GM23338 (cell line): ENCODE data around the gene FAM131B.

Source experiments
- CREB1 ChIP-seq: fragments of 250-450 bp; sonication (Bioruptor Pico); IDR thresholded peaks from 2 replicates; pipeline ENCODE4 v1.5.0; 2020; ENCODE audit warnings: low read depth, mild to moderate bottlenecking, moderate library complexity
- EZH2 ChIP-seq: fragments of 200-600 bp; sonication (generic); IDR thresholded peaks from one replicate; pipeline ENCODE4 v1.8.0; 2017; ENCODE audit warnings: antibody characterized with exemption, mild to moderate bottlenecking, low read depth; ENCODE audit not compliant: unreplicated experiment
- EZH2phosphoT487 ChIP-seq: fragments of 200-600 bp; sonication (generic); IDR thresholded peaks from one replicate; pipeline ENCODE4 v1.8.1; 2018; ENCODE audit warnings: antibody characterized with exemption; ENCODE audit not compliant: unreplicated experiment
- JUNB ChIP-seq: IDR thresholded peaks from one replicate; pipeline ENCODE4 v1.6.1; 2016; ENCODE audit warnings: antibody characterized with exemption; ENCODE audit not compliant: unreplicated experiment
- NANOG ChIP-seq: IDR thresholded peaks from 2 replicates; pipeline ENCODE4 v1.6.1; 2016; ENCODE audit warnings: antibody characterized with exemption, borderline replicate concordance
- POLR2AphosphoS5 ChIP-seq: IDR thresholded peaks from 2 replicates; pipeline ENCODE4 v1.6.1; 2016; ENCODE audit warnings: antibody characterized with exemption, low read depth
- STAT1 ChIP-seq: IDR thresholded peaks from one replicate; pipeline ENCODE4 v1.6.1; 2016; ENCODE audit warnings: antibody characterized with exemption; ENCODE audit not compliant: unreplicated experiment
- ZNF114 ChIP-seq: fragments of 250-450 bp; sonication (Bioruptor Pico); IDR thresholded peaks from 2 replicates; pipeline ENCODE4 v1.5.0; 2020; ENCODE audit warnings: mild to moderate bottlenecking, moderate library complexity
- ZNF331 ChIP-seq: fragments of 250-450 bp; sonication (Bioruptor Pico); IDR thresholded peaks from 2 replicates; pipeline ENCODE4 v1.5.0; 2020; ENCODE audit warnings: low read depth, mild to moderate bottlenecking, moderate library complexity
- TF ChIP-seq, protein P1 (sequence below), 2 experiments: fragments of 200-600 bp in 1 of 2; sonication (generic) in 1 of 2; conservative IDR thresholded peaks; 2 replicates each; pipeline versions ENCODE4 v1.5.1 to v1.6.1; 2016 to 2017; ENCODE audit warnings: antibody characterized with exemption in 2 of 2, low read depth in 2 of 2, mild to moderate bottlenecking in 2 of 2, moderate library complexity in 1 of 2
- TF ChIP-seq, protein P2 (sequence below): IDR thresholded peaks from one replicate; pipeline ENCODE4 v1.6.1; 2018; ENCODE audit warnings: antibody characterized with exemption; ENCODE audit not compliant: unreplicated experiment
- TF ChIP-seq, protein P3 (sequence below): IDR thresholded peaks from 2 replicates; pipeline ENCODE4 v1.6.1; 2016; ENCODE audit warnings: antibody characterized with exemption
- TF ChIP-seq, protein P4 (sequence below): fragments of 250-450 bp; sonication (Bioruptor Pico); IDR thresholded peaks from 2 replicates; pipeline ENCODE4 v1.5.0; 2020; ENCODE audit warnings: mild to moderate bottlenecking, moderate library complexity

DNA sequence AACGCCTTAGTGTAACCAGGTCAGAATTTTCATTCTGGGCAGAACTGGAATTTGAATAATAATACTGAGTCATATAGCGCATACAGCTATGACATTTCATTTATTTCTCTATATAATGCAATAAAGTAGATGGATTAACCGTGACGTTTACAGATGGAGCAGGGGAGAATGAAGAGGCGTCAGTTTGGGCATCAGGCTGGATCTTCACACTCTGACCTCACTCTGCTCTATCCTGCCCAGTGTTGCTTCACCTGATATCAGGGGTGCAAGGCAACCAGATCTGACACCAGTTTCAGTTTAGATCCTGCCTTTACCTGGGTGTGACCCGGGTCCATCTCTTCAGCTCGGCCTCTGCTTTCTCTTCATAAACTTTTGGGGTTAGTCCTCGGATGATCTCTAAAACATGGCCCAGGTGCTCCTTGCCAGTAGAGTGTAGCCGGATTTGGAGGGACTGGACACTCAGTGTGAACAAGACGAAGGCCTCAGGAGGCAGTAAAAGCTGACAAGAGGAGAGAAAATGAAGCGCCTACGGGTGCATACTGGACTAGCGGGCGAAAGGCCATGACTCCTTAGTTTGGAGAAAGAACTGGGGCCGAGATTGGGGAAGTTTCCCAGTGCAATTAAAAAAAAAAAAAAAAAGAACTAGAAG lies 17.2 kb upstream of the FAM131B start:
- TF ChIP-seq, protein P1, sequence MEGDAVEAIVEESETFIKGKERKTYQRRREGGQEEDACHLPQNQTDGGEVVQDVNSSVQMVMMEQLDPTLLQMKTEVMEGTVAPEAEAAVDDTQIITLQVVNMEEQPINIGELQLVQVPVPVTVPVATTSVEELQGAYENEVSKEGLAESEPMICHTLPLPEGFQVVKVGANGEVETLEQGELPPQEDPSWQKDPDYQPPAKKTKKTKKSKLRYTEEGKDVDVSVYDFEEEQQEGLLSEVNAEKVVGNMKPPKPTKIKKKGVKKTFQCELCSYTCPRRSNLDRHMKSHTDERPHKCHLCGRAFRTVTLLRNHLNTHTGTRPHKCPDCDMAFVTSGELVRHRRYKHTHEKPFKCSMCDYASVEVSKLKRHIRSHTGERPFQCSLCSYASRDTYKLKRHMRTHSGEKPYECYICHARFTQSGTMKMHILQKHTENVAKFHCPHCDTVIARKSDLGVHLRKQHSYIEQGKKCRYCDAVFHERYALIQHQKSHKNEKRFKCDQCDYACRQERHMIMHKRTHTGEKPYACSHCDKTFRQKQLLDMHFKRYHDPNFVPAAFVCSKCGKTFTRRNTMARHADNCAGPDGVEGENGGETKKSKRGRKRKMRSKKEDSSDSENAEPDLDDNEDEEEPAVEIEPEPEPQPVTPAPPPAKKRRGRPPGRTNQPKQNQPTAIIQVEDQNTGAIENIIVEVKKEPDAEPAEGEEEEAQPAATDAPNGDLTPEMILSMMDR (conservative IDR thresholded peaks at IDR 0.05; ENCODE audit: low read depth in 2 of 2): no peak
- TF ChIP-seq POLR2AphosphoS5 (no peak), JUNB (no peak), EZH2 (no peak), EZH2phosphoT487 (no peak), CREB1 (CRISPR knock-in tag) (no peak), STAT1 (no peak), ZNF331 (CRISPR knock-in tag) (no peak), NANOG (no peak), ZNF114 (CRISPR knock-in tag) (no peak)
- TF ChIP-seq, protein P2, sequence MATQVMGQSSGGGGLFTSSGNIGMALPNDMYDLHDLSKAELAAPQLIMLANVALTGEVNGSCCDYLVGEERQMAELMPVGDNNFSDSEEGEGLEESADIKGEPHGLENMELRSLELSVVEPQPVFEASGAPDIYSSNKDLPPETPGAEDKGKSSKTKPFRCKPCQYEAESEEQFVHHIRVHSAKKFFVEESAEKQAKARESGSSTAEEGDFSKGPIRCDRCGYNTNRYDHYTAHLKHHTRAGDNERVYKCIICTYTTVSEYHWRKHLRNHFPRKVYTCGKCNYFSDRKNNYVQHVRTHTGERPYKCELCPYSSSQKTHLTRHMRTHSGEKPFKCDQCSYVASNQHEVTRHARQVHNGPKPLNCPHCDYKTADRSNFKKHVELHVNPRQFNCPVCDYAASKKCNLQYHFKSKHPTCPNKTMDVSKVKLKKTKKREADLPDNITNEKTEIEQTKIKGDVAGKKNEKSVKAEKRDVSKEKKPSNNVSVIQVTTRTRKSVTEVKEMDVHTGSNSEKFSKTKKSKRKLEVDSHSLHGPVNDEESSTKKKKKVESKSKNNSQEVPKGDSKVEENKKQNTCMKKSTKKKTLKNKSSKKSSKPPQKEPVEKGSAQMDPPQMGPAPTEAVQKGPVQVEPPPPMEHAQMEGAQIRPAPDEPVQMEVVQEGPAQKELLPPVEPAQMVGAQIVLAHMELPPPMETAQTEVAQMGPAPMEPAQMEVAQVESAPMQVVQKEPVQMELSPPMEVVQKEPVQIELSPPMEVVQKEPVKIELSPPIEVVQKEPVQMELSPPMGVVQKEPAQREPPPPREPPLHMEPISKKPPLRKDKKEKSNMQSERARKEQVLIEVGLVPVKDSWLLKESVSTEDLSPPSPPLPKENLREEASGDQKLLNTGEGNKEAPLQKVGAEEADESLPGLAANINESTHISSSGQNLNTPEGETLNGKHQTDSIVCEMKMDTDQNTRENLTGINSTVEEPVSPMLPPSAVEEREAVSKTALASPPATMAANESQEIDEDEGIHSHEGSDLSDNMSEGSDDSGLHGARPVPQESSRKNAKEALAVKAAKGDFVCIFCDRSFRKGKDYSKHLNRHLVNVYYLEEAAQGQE: no peak
- TF ChIP-seq, protein P3, sequence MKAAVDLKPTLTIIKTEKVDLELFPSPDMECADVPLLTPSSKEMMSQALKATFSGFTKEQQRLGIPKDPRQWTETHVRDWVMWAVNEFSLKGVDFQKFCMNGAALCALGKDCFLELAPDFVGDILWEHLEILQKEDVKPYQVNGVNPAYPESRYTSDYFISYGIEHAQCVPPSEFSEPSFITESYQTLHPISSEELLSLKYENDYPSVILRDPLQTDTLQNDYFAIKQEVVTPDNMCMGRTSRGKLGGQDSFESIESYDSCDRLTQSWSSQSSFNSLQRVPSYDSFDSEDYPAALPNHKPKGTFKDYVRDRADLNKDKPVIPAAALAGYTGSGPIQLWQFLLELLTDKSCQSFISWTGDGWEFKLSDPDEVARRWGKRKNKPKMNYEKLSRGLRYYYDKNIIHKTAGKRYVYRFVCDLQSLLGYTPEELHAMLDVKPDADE: no peak
- TF ChIP-seq, protein P4, sequence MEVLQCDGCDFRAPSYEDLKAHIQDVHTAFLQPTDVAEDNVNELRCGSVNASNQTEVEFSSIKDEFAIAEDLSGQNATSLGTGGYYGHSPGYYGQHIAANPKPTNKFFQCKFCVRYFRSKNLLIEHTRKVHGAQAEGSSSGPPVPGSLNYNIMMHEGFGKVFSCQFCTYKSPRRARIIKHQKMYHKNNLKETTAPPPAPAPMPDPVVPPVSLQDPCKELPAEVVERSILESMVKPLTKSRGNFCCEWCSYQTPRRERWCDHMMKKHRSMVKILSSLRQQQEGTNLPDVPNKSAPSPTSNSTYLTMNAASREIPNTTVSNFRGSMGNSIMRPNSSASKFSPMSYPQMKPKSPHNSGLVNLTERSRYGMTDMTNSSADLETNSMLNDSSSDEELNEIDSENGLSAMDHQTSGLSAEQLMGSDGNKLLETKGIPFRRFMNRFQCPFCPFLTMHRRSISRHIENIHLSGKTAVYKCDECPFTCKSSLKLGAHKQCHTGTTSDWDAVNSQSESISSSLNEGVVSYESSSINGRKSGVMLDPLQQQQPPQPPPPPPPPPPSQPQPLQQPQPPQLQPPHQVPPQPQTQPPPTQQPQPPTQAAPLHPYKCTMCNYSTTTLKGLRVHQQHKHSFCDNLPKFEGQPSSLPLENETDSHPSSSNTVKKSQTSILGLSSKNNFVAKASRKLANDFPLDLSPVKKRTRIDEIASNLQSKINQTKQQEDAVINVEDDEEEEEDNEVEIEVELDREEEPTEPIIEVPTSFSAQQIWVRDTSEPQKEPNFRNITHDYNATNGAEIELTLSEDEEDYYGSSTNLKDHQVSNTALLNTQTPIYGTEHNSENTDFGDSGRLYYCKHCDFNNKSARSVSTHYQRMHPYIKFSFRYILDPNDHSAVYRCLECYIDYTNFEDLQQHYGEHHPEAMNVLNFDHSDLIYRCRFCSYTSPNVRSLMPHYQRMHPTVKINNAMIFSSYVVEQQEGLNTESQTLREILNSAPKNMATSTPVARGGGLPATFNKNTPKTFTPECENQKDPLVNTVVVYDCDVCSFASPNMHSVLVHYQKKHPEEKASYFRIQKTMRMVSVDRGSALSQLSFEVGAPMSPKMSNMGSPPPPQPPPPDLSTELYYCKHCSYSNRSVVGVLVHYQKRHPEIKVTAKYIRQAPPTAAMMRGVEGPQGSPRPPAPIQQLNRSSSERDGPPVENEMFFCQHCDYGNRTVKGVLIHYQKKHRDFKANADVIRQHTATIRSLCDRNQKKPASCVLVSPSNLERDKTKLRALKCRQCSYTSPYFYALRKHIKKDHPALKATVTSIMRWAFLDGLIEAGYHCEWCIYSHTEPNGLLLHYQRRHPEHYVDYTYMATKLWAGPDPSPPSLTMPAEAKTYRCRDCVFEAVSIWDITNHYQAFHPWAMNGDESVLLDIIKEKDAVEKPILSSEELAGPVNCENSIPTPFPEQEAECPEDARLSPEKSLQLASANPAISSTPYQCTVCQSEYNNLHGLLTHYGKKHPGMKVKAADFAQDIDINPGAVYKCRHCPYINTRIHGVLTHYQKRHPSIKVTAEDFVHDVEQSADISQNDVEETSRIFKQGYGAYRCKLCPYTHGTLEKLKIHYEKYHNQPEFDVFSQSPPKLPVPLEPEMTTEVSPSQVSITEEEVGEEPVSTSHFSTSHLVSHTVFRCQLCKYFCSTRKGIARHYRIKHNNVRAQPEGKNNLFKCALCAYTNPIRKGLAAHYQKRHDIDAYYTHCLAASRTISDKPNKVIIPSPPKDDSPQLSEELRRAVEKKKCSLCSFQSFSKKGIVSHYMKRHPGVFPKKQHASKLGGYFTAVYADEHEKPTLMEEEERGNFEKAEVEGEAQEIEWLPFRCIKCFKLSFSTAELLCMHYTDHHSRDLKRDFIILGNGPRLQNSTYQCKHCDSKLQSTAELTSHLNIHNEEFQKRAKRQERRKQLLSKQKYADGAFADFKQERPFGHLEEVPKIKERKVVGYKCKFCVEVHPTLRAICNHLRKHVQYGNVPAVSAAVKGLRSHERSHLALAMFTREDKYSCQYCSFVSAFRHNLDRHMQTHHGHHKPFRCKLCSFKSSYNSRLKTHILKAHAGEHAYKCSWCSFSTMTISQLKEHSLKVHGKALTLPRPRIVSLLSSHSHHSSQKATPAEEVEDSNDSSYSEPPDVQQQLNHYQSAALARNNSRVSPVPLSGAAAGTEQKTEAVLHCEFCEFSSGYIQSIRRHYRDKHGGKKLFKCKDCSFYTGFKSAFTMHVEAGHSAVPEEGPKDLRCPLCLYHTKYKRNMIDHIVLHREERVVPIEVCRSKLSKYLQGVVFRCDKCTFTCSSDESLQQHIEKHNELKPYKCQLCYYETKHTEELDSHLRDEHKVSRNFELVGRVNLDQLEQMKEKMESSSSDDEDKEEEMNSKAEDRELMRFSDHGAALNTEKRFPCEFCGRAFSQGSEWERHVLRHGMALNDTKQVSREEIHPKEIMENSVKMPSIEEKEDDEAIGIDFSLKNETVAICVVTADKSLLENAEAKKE (CRISPR knock-in tag): no peak
